ENCODE measurements around the gene CCDC92. TPM values are rescaled to one million over a fixed set of nuclear protein-coding genes. Genes with fewer than 3 reads are reported as not detected.

The CCDC92 gene
- total and polyA plus RNA-seq, 2 of the 13 experiments (the other 11 are each of a cell fraction or from before 2014, with no cell fraction given), result 5.4 to 14.7 TPM

DNA sequence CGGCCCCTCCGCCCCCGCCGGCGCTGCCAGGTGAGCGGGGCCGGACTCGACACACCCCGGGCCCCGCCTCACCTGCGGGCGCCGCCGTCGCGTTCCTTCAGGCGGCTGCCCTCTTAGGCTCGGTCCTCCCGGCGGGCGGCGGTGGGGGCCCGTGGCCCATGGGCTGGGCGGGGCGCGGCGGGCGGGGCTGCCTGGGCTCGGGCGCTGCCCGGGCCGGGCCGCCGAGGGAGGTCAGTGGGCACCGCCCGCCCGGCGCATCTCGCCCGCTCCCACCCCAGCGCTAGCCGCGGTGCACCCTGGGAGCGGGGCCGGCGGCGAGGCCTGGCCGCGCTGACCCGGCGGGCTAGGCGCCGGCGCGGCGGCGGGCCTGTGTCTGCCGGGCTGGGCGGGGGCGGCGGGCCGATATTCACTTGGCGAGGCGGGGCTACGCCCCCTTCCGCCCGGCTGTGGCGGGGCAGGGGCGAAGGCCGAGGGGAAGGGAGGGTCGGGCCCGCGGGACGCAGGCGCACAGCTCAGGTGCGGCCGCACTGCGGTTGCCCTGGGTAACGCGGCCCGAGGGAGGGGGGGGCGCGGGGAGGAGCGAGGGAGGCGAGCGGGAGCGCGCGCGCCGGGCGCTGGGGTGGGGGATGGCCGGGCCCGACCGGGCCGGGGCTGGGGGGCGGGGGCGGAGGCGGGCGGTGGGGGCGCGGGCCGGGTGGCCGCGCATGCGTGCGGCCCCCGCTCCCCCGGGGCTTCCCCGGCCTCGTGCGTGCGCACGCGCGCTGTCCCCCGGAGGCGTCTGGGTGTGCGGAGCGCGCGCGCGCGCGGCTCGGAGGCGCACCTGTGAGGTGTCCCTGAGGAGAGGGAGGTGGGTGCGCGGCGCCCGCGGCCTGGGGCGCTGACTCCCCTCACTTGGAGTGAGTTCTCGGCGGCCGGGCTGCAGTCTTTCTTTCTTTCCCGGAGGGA is at the start of gene CCDC92, which contains the start of gene ZNF664 (continued):
- TF ChIP-seq, protein P1, sequence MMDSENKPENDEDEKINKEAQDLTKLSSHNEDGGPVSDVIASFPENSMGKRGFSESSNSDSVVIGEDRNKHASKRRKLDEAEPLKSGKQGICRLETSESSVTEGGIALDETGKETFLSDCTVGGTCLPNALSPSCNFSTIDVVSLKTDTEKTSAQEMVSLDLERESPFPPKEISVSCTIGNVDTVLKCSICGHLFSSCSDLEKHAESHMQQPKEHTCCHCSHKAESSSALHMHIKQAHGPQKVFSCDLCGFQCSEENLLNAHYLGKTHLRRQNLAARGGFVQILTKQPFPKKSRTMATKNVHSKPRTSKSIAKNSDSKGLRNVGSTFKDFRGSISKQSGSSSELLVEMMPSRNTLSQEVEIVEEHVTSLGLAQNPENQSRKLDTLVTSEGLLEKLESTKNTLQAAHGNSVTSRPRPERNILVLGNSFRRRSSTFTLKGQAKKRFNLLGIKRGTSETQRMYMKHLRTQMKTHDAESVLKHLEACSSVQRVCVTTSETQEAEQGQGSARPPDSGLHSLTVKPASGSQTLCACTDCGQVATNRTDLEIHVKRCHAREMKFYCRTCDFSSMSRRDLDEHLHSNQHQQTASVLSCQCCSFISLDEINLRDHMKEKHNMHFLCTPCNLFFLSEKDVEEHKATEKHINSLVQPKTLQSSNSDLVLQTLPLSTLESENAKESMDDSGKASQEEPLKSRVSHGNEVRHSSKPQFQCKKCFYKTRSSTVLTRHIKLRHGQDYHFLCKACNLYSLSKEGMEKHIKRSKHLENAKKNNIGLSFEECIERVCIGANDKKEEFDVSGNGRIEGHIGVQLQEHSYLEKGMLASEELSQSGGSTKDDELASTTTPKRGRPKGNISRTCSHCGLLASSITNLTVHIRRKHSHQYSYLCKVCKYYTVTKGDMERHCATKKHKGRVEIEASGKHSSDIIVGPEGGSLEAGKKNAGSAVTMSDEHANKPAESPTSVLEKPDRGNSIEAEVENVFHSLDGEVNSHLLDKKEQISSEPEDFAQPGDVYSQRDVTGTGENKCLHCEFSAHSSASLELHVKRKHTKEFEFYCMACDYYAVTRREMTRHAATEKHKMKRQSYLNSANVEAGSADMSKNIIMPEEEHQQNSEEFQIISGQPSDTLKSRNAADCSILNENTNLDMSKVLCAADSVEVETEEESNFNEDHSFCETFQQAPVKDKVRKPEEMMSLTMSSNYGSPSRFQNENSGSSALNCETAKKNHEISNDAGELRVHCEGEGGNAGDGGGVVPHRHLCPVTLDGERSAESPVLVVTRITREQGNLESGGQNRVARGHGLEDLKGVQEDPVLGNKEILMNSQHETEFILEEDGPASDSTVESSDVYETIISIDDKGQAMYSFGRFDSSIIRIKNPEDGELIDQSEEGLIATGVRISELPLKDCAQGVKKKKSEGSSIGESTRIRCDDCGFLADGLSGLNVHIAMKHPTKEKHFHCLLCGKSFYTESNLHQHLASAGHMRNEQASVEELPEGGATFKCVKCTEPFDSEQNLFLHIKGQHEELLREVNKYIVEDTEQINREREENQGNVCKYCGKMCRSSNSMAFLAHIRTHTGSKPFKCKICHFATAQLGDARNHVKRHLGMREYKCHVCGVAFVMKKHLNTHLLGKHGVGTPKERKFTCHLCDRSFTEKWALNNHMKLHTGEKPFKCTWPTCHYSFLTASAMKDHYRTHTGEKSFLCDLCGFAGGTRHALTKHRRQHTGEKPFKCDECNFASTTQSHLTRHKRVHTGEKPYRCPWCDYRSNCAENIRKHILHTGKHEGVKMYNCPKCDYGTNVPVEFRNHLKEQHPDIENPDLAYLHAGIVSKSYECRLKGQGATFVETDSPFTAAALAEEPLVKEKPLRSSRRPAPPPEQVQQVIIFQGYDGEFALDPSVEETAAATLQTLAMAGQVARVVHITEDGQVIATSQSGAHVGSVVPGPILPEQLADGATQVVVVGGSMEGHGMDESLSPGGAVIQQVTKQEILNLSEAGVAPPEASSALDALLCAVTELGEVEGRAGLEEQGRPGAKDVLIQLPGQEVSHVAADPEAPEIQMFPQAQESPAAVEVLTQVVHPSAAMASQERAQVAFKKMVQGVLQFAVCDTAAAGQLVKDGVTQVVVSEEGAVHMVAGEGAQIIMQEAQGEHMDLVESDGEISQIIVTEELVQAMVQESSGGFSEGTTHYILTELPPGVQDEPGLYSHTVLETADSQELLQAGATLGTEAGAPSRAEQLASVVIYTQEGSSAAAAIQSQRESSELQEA (CRISPR knock-in tag; IDR thresholded peaks at IDR 0.05; ENCODE audit: not compliant biosample characterization), result no peak
- TF ChIP-seq, protein P2, sequence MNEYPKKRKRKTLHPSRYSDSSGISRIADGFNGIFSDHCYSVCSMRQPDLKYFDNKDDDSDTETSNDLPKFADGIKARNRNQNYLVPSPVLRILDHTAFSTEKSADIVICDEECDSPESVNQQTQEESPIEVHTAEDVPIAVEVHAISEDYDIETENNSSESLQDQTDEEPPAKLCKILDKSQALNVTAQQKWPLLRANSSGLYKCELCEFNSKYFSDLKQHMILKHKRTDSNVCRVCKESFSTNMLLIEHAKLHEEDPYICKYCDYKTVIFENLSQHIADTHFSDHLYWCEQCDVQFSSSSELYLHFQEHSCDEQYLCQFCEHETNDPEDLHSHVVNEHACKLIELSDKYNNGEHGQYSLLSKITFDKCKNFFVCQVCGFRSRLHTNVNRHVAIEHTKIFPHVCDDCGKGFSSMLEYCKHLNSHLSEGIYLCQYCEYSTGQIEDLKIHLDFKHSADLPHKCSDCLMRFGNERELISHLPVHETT (CRISPR knock-in tag; conservative IDR thresholded peaks at IDR 0.05), result no peak; the same call in 1 of the 2 replicates
- TF ChIP-seq SATB2 (CRISPR knock-in tag; IDR thresholded peaks at IDR 0.05) (no peak), ZNF460 (CRISPR knock-in tag; IDR thresholded peaks at IDR 0.05; ENCODE audit: borderline replicate concordance) (no peak), MEF2D (CRISPR knock-in tag; IDR thresholded peaks at IDR 0.05) (no peak), HES4 (CRISPR knock-in tag; IDR thresholded peaks at IDR 0.05; ENCODE audit: borderline replicate concordance) (no peak), MED1 (CRISPR knock-in tag; IDR thresholded peaks at IDR 0.05) (no peak), SSRP1 (CRISPR knock-in tag; IDR thresholded peaks at IDR 0.05) (no peak), SNAI1 (CRISPR knock-in tag; IDR thresholded peaks at IDR 0.05; ENCODE audit: borderline replicate concordance) (no peak)
- TF ChIP-seq, protein P3, sequence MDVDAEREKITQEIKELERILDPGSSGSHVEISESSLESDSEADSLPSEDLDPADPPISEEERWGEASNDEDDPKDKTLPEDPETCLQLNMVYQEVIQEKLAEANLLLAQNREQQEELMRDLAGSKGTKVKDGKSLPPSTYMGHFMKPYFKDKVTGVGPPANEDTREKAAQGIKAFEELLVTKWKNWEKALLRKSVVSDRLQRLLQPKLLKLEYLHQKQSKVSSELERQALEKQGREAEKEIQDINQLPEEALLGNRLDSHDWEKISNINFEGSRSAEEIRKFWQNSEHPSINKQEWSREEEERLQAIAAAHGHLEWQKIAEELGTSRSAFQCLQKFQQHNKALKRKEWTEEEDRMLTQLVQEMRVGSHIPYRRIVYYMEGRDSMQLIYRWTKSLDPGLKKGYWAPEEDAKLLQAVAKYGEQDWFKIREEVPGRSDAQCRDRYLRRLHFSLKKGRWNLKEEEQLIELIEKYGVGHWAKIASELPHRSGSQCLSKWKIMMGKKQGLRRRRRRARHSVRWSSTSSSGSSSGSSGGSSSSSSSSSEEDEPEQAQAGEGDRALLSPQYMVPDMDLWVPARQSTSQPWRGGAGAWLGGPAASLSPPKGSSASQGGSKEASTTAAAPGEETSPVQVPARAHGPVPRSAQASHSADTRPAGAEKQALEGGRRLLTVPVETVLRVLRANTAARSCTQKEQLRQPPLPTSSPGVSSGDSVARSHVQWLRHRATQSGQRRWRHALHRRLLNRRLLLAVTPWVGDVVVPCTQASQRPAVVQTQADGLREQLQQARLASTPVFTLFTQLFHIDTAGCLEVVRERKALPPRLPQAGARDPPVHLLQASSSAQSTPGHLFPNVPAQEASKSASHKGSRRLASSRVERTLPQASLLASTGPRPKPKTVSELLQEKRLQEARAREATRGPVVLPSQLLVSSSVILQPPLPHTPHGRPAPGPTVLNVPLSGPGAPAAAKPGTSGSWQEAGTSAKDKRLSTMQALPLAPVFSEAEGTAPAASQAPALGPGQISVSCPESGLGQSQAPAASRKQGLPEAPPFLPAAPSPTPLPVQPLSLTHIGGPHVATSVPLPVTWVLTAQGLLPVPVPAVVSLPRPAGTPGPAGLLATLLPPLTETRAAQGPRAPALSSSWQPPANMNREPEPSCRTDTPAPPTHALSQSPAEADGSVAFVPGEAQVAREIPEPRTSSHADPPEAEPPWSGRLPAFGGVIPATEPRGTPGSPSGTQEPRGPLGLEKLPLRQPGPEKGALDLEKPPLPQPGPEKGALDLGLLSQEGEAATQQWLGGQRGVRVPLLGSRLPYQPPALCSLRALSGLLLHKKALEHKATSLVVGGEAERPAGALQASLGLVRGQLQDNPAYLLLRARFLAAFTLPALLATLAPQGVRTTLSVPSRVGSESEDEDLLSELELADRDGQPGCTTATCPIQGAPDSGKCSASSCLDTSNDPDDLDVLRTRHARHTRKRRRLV (CRISPR knock-in tag; IDR thresholded peaks at IDR 0.05), result no peak
- TF ChIP-seq, protein P4, sequence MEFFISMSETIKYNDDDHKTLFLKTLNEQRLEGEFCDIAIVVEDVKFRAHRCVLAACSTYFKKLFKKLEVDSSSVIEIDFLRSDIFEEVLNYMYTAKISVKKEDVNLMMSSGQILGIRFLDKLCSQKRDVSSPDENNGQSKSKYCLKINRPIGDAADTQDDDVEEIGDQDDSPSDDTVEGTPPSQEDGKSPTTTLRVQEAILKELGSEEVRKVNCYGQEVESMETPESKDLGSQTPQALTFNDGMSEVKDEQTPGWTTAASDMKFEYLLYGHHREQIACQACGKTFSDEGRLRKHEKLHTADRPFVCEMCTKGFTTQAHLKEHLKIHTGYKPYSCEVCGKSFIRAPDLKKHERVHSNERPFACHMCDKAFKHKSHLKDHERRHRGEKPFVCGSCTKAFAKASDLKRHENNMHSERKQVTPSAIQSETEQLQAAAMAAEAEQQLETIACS (CRISPR knock-in tag; IDR thresholded peaks at IDR 0.05), result peak; percentile 96

Measured in HepG2 (cell line).